ENCODE data around the gene DDX52.

- TF ChIP-seq MLX (CRISPR knock-in tag; IDR thresholded peaks at IDR 0.05) (no peak), JARID2 (CRISPR knock-in tag; IDR thresholded peaks at IDR 0.05; ENCODE audit: insufficient replicate concordance) (no peak), KAT8 (CRISPR knock-in tag; IDR thresholded peaks at IDR 0.05) (no peak), ZNF512 (CRISPR knock-in tag; IDR thresholded peaks at IDR 0.05) (no peak), CTCF (CRISPR knock-in tag; IDR thresholded peaks at IDR 0.05) (no peak), ZBTB7A (CRISPR knock-in tag; IDR thresholded peaks at IDR 0.05) (no peak), PAX8 (CRISPR knock-in tag; IDR thresholded peaks at IDR 0.05; ENCODE audit: borderline replicate concordance) (no peak), EZH2 (conservative IDR thresholded peaks at IDR 0.05; ENCODE audit: low read depth, low read length) (no peak), ZNF331 (CRISPR knock-in tag; IDR thresholded peaks at IDR 0.05) (no peak)
Measured at GRCh38 chr17:37691807-37692206, 48.6 kb upstream of the DDX52 start.

Data from HepG2 (cell line).